Neural cell (in vitro differentiated cells): ENCODE data around the gene NR5A2.

Experiments
- EP300 ChIP-seq: fragments of 450-650 bp; conservative IDR thresholded peaks from 2 replicates; pipeline ENCODE4 v1.6.1; 2014; ENCODE audit warnings: antibody characterized with exemption, mild to moderate bottlenecking, moderate library complexity; ENCODE audit not compliant: poor library complexity, severe bottlenecking
- EZH2 ChIP-seq: fragments of 200-600, 300-800 bp; shearing (Covaris generic), sonication (generic); IDR thresholded peaks from 2 replicates; pipeline ENCODE4 v1.6.1; 2014; ENCODE audit warnings: antibody characterized with exemption, low read length, borderline replicate concordance, mild to moderate bottlenecking; ENCODE audit not compliant: insufficient read depth, poor library complexity, severe bottlenecking
- MXI1 ChIP-seq: fragments of 450-650 bp; conservative IDR thresholded peaks from 2 replicates; pipeline ENCODE4 v1.6.1; 2014; ENCODE audit warnings: antibody characterized with exemption, mild to moderate bottlenecking; ENCODE audit not compliant: poor library complexity, severe bottlenecking
- POLR2AphosphoS5 ChIP-seq: IDR thresholded peaks from 2 replicates; pipeline ENCODE4 v1.6.1; 2012
- TAF1 ChIP-seq: IDR thresholded peaks from 2 replicates; pipeline ENCODE4 v1.6.1; 2012; ENCODE audit warnings: low read depth
- TF ChIP-seq, protein P1 (sequence below): fragments of 450-650 bp; IDR thresholded peaks from 2 replicates; pipeline ENCODE4 v1.5.1; 2014; ENCODE audit warnings: antibody characterized with exemption, mild to moderate bottlenecking, moderate library complexity; ENCODE audit not compliant: poor library complexity, severe bottlenecking
- TF ChIP-seq, protein P2 (sequence below): IDR thresholded peaks from 2 replicates; pipeline ENCODE4 v1.6.1; 2012; ENCODE audit warnings: borderline replicate concordance

GRCh38 chr1:200172311-200172710, 144.8 kb downstream of the NR5A2 start:
- no peak for TF ChIP-seq POLR2AphosphoS5
- TF ChIP-seq, protein P1, sequence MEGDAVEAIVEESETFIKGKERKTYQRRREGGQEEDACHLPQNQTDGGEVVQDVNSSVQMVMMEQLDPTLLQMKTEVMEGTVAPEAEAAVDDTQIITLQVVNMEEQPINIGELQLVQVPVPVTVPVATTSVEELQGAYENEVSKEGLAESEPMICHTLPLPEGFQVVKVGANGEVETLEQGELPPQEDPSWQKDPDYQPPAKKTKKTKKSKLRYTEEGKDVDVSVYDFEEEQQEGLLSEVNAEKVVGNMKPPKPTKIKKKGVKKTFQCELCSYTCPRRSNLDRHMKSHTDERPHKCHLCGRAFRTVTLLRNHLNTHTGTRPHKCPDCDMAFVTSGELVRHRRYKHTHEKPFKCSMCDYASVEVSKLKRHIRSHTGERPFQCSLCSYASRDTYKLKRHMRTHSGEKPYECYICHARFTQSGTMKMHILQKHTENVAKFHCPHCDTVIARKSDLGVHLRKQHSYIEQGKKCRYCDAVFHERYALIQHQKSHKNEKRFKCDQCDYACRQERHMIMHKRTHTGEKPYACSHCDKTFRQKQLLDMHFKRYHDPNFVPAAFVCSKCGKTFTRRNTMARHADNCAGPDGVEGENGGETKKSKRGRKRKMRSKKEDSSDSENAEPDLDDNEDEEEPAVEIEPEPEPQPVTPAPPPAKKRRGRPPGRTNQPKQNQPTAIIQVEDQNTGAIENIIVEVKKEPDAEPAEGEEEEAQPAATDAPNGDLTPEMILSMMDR, result no peak
- no peak for TF ChIP-seq EZH2
- no peak for TF ChIP-seq EP300
- TF ChIP-seq, protein P2, sequence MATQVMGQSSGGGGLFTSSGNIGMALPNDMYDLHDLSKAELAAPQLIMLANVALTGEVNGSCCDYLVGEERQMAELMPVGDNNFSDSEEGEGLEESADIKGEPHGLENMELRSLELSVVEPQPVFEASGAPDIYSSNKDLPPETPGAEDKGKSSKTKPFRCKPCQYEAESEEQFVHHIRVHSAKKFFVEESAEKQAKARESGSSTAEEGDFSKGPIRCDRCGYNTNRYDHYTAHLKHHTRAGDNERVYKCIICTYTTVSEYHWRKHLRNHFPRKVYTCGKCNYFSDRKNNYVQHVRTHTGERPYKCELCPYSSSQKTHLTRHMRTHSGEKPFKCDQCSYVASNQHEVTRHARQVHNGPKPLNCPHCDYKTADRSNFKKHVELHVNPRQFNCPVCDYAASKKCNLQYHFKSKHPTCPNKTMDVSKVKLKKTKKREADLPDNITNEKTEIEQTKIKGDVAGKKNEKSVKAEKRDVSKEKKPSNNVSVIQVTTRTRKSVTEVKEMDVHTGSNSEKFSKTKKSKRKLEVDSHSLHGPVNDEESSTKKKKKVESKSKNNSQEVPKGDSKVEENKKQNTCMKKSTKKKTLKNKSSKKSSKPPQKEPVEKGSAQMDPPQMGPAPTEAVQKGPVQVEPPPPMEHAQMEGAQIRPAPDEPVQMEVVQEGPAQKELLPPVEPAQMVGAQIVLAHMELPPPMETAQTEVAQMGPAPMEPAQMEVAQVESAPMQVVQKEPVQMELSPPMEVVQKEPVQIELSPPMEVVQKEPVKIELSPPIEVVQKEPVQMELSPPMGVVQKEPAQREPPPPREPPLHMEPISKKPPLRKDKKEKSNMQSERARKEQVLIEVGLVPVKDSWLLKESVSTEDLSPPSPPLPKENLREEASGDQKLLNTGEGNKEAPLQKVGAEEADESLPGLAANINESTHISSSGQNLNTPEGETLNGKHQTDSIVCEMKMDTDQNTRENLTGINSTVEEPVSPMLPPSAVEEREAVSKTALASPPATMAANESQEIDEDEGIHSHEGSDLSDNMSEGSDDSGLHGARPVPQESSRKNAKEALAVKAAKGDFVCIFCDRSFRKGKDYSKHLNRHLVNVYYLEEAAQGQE, result no peak
- TF ChIP-seq TAF1, result no peak
- no peak for TF ChIP-seq MXI1
